CD4-positive, alpha-beta T cell (primary cell): Measurements from ENCODE around the gene LPP. TPM values are rescaled to one million over a fixed set of nuclear protein-coding genes. Genes with fewer than 3 reads are reported as not detected.

Experiments
- ATAC-seq: fragments of 200-7000 bp; cut with Tn5 transposase; one replicate; pipeline ENCODE4 v1.10.0; 2022; ENCODE audit warnings: mild to moderate bottlenecking; ENCODE audit not compliant: poor library complexity
- CTCF ChIA-PET: fragments of 350-600 bp; sonication (Branson Sonifier 250); formaldehyde crosslinking; loops from one replicate; lab custom pipeline; 2021; ENCODE audit warnings: antibody characterized with exemption, inconsistent platforms; lab: Charles Lee
- POLR2A ChIA-PET: fragments of 350-600 bp; sonication (Branson Sonifier 250); formaldehyde crosslinking; loops from one replicate; lab custom pipeline; 2021; ENCODE audit warnings: antibody characterized with exemption, inconsistent platforms; lab: Charles Lee
- DNase-seq, 14 experiments: peaks; one replicate each; pipeline ENCODE4 v3.0.0-alpha.2; 2013 to 2020; ENCODE audit warnings: mixed read lengths in 2 of 14
- H3K27ac ChIP-seq, 2 donors: one replicate each; pipeline versions ENCODE4 v1.5.1 to v1.7.0; 2013; ENCODE audit warnings: low read length in 2 of 2, low read depth in 1 of 2, mild to moderate bottlenecking in 1 of 2
- H3K27me3 ChIP-seq, 2 experiments: 1 replicate in 1 of 2; 2 replicates in 1 of 2; pipeline versions ENCODE4 v1.6.1 to v1.7.0; 2013; ENCODE audit warnings: low read length in 2 of 2, control low read depth in 1 of 2, mild to moderate bottlenecking in 1 of 2, moderate library complexity in 1 of 2; ENCODE audit not compliant: insufficient read depth in 2 of 2, control insufficient read depth in 1 of 2
- H3K36me3 ChIP-seq: one replicate; pipeline ENCODE4 v1.6.1; 2013; ENCODE audit warnings: low read length, control low read depth; ENCODE audit not compliant: insufficient read depth
- H3K4me1 ChIP-seq: one replicate; pipeline ENCODE4 v1.6.1; 2013; ENCODE audit warnings: low read length, control low read depth; ENCODE audit not compliant: insufficient read depth
- H3K4me3 ChIP-seq: one replicate; pipeline ENCODE4 v1.5.1; 2013; ENCODE audit warnings: mild to moderate bottlenecking, low read length, moderate library complexity
- H3K9me3 ChIP-seq, 2 experiments: 1 replicate in 1 of 2; 2 replicates in 1 of 2; pipeline versions ENCODE4 v1.6.1 to v1.7.0; 2013; ENCODE audit warnings: low read length in 2 of 2, mild to moderate bottlenecking in 2 of 2, control low read depth in 1 of 2, moderate library complexity in 1 of 2; ENCODE audit not compliant: control insufficient read depth in 1 of 2, insufficient read depth in 1 of 2
- H3K27ac Mint-ChIP-seq: one replicate; pipeline ENCODE4 v1.8.0; 2020; ENCODE audit warnings: mixed read lengths
- H3K27me3 Mint-ChIP-seq: one replicate; pipeline ENCODE4 v1.8.0; 2021; ENCODE audit warnings: mixed read lengths
- H3K36me3 Mint-ChIP-seq: one replicate; pipeline ENCODE4 v1.8.0; 2021; ENCODE audit warnings: low read depth, mixed read lengths
- H3K4me1 Mint-ChIP-seq: one replicate; pipeline ENCODE4 v1.8.0; 2021; ENCODE audit warnings: low read depth, mixed read lengths
- H3K4me3 Mint-ChIP-seq: one replicate; pipeline ENCODE4 v1.8.0; 2020; ENCODE audit warnings: mild to moderate bottlenecking, mixed read lengths
- H3K9me3 Mint-ChIP-seq: one replicate; pipeline ENCODE4 v1.8.0; 2020; ENCODE audit warnings: mixed read lengths
- CTCF ChIP-seq: fragments of 200-600 bp; IDR thresholded peaks from one replicate; pipeline ENCODE4 v1.8.0; 2022; ENCODE audit warnings: antibody characterized with exemption, mild to moderate bottlenecking
- intact Hi-C, 2 experiments: fragments of 100-400 bp; cut with DNase I in 1 of 2; cut with micrococcal nuclease in 1 of 2; formaldehyde crosslinking; loops; one replicate each; pipeline versions ENCODE4 v1.15.1 to v1.9.0; 2023 to 2025; cut with DNase I, micrococcal nuclease
- total RNA-seq, 174 experiments: library from RNA in 2 of 174; stranded (reverse) in 2 of 174; gene quantifications; one replicate each; pipeline ENCODE4 v1.2.3 and lab custom pipeline; 2021 to 2026

The LPP gene
- total RNA-seq, 2 experiments from 2014 or later: 45.6 to 45.9 TPM

- intact Hi-C loops: no loop called here
- H3K4me3 ChIP-seq: no peak overlapping the region
- no peaks in the 10 kb centered on the region for H3K9me3 ChIP-seq
- ChIA-PET CTCF (no interaction called here), POLR2A (no interaction called here)
- no peaks in the 10 kb centered on the region for H3K27me3 Mint-ChIP-seq
- no peak overlapping the region for H3K27ac Mint-ChIP-seq
- no peak overlapping the region for H3K4me3 Mint-ChIP-seq
- H3K36me3 Mint-ChIP-seq: no peaks in the 10 kb centered on the region
- H3K27me3 ChIP-seq: no peaks in the 10 kb centered on the region
- H3K27ac ChIP-seq: no peak overlapping the region
- no peaks in the 10 kb centered on the region for H3K36me3 ChIP-seq
- no peaks in the 10 kb centered on the region for H3K9me3 Mint-ChIP-seq
- DNase-seq (no peak), ATAC-seq (no peak)
- H3K4me1 Mint-ChIP-seq: peaks cover 44% of the 10 kb centered on the region
- H3K4me1 ChIP-seq: peaks cover 13% of the 10 kb centered on the region
- no peak for TF ChIP-seq CTCF
Observed at GRCh38 chr3:188298585-188298984, 144.6 kb downstream of the LPP start.

DNA sequence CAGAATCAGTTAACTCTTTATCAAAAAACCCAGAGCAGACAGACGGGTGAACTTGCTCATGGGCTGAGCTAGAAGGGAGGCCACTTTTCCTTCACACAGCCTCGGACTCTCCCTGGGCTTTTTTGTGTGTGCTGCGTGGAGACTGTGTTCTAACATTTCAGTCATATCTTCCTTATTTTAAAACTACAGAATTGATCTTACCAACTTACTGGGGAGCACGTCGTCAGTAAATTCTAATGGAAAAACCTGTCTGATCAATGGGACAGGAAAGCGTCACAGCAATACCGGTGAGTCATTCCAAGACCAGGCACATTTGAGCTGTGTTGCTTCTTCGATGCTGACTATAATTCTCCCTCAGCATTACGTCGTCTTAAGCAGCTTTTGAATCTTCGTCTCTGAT is 145.1 kb downstream of the LPP start:
- Mint-ChIP-seq H3K27ac (no peak overlapping the region), H3K36me3 (no peaks in the 10 kb centered on the region), H3K27me3 (no peaks in the 10 kb centered on the region), H3K9me3 (no peaks in the 10 kb centered on the region), H3K4me1 (peaks cover 43% of the 10 kb centered on the region), H3K4me3 (no peak overlapping the region)
- Histone ChIP-seq H3K27ac (no peak overlapping the region), H3K9me3 (no peaks in the 10 kb centered on the region), H3K36me3 (no peaks in the 10 kb centered on the region), H3K4me3 (no peak overlapping the region), H3K4me1 (peaks cover 13% of the 10 kb centered on the region), H3K27me3 (no peaks in the 10 kb centered on the region)
- DNase-seq: peak in 1 of 14 experiments; percentile 17
- intact Hi-C loops: no loop called here
- CTCF ChIA-PET: no interaction called here
- no peak for ATAC-seq
- TF ChIP-seq CTCF: no peak
- POLR2A ChIA-PET: no interaction called here

- no peaks in the 10 kb centered on the region for H3K27me3 Mint-ChIP-seq
- no peaks in the 10 kb centered on the region for H3K27me3 ChIP-seq
- intact Hi-C loops: no loop called here
- no peak overlapping the region for H3K4me3 ChIP-seq
- H3K27ac Mint-ChIP-seq: no peak overlapping the region
- no peak overlapping the region for H3K27ac ChIP-seq
- no peaks in the 10 kb centered on the region for H3K9me3 ChIP-seq
- H3K36me3 Mint-ChIP-seq: no peaks in the 10 kb centered on the region
- CTCF ChIA-PET: interaction anchor here (0.7 kb wide), 1 partner anchor 591 kb away, joined by 3 read pairs; no protein-coding TSS in a partner anchor
- no peak for TF ChIP-seq CTCF
- H3K4me3 Mint-ChIP-seq: no peak overlapping the region
- H3K36me3 ChIP-seq: no peaks in the 10 kb centered on the region
- POLR2A ChIA-PET: no interaction called here
- no peak for ATAC-seq
- DNase-seq: no peak
- H3K4me1 ChIP-seq: peaks cover 13% of the 10 kb centered on the region
- no peaks in the 10 kb centered on the region for H3K9me3 Mint-ChIP-seq
- H3K4me1 Mint-ChIP-seq: peaks cover 40% of the 10 kb centered on the region
Observed at GRCh38 chr3:188299708-188300107, 145.8 kb downstream of the LPP start.
